ENCODE results near the gene NDUFAF7. TPM values are rescaled to one million over a fixed set of nuclear protein-coding genes. Genes with fewer than 3 reads are reported as not detected.

NDUFAF7 gene
- total RNA-seq, 1 experiment from 2014 or later, result 13.2 TPM

DNA sequence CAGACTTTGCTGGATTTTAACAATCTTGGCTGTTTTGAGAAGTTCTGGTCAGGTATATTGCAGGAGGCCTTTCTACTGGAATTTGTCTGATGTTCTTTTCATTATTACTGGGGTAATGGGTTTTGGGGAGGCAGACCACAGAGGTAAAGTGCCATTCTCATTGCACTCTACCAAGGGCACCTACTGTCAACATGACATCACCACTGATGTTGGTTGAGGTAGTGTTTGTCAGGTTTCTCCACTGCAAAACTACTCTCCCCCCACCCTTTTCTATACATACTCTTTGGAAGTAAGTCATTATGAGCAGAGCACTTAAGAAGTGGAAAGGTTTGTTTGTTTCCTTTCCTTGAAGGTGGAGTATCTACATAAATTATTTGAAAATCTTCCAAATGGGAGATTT is 66.2 kb downstream of the NDUFAF7 start:
- H3F3A ChIP-seq (ENCODE audit: low read length, unreplicated experiment), result no peaks in the 10 kb centered on the region
- intact Hi-C loops (cut with micrococcal nuclease), result no loop called here
- H3K9me2 ChIP-seq (replicated peaks; ENCODE audit: low read length), result no peaks in the 10 kb centered on the region
- peaks cover 49% of the 10 kb centered on the region for H3K79me2 ChIP-seq (ENCODE audit: low read length)
- peaks cover 16% of the 10 kb centered on the region for H3K4me1 ChIP-seq (ENCODE audit: insufficient read depth, low read length)
- peaks cover 9% of the 10 kb centered on the region; the same call in 1 of the 2 replicates for H4K20me1 ChIP-seq (ENCODE audit: low read length)
- H3K4me2 ChIP-seq (ENCODE audit: low read length), result no peak overlapping the region
- no peak for ATAC-seq
- H3K4me3 ChIP-seq (ENCODE audit: low read length), result no peak overlapping the region
- BruUV-seq (replicated peaks), result no TSS peak
- ChIA-PET CTCF (no interaction called here), POLR2A (ENCODE audit: unreplicated experiment) (no interaction called here)
- H3K36me3 ChIP-seq (ENCODE audit: low read depth, low read length), result no peaks in the 10 kb centered on the region
- H3K27me3 ChIP-seq (ENCODE audit: low read length), result no peaks in the 10 kb centered on the region
- H3K9ac ChIP-seq (ENCODE audit: low read length), result no peak overlapping the region
- H3K27ac ChIP-seq (ENCODE audit: low read length), result no peak overlapping the region
- H2AFZ ChIP-seq (ENCODE audit: low read length), result no peak overlapping the region
- H3K9me3 ChIP-seq (ENCODE audit: low read length), result no peaks in the 10 kb centered on the region
- TF ChIP-seq, protein P1, sequence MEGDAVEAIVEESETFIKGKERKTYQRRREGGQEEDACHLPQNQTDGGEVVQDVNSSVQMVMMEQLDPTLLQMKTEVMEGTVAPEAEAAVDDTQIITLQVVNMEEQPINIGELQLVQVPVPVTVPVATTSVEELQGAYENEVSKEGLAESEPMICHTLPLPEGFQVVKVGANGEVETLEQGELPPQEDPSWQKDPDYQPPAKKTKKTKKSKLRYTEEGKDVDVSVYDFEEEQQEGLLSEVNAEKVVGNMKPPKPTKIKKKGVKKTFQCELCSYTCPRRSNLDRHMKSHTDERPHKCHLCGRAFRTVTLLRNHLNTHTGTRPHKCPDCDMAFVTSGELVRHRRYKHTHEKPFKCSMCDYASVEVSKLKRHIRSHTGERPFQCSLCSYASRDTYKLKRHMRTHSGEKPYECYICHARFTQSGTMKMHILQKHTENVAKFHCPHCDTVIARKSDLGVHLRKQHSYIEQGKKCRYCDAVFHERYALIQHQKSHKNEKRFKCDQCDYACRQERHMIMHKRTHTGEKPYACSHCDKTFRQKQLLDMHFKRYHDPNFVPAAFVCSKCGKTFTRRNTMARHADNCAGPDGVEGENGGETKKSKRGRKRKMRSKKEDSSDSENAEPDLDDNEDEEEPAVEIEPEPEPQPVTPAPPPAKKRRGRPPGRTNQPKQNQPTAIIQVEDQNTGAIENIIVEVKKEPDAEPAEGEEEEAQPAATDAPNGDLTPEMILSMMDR (conservative IDR thresholded peaks at IDR 0.05; ENCODE audit: low read depth, low read length), result no peak
- TF ChIP-seq EZH2phosphoT487 (IDR thresholded peaks at IDR 0.05; ENCODE audit: borderline replicate concordance, low read length), result no peak
- no peak for TF ChIP-seq EZH2 (IDR thresholded peaks at IDR 0.05; ENCODE audit: low read length, unreplicated experiment)
- no peak for DNase-seq

Other genes starting within 250 kb of the NDUFAF7 start
- 10.0 and 13.0 TPM in 2 replicates for gene HEATR5B, start 147.3 kb upstream of the NDUFAF7 start, total RNA-seq (2014; rRNA removed)
- 4.5 and 5.2 TPM in 2 replicates for gene GPATCH11, start 147.1 kb upstream of the NDUFAF7 start, total RNA-seq (2014; rRNA removed)
- 29.3 and 30.9 TPM in 2 replicates for gene EIF2AK2, start 74.7 kb upstream of the NDUFAF7 start, total RNA-seq (2014; rRNA removed)
- not detected in 2 replicates for gene SULT6B1, start 43.0 kb upstream of the NDUFAF7 start, total RNA-seq (2014; rRNA removed)
- 30.8 and 43.8 TPM in 2 replicates for gene CEBPZOS, start 35.2 kb upstream of the NDUFAF7 start, total RNA-seq (2014; rRNA removed)
- 39.8 and 40.7 TPM in 2 replicates for gene CEBPZ, start 62 bp upstream of the NDUFAF7 start, total RNA-seq (2014; rRNA removed)
- 26.4 and 27.2 TPM in 2 replicates for gene PRKD3, start 93.2 kb downstream of the NDUFAF7 start, total RNA-seq (2014; rRNA removed)
- not detected in 2 replicates for gene QPCT, start 113.0 kb downstream of the NDUFAF7 start, total RNA-seq (2014; rRNA removed)